Fibroblast of pulmonary artery (primary cell): ENCODE results near the gene MFSD2B.

Experiments used
- DNase-seq: peaks from one replicate; pipeline ENCODE4 v3.0.0-alpha.2; 2010; ENCODE audit warnings: low read depth
- H3K4me3 ChIP-seq: replicated peaks from 2 replicates; pipeline ENCODE4 v1.5.1; 2011; ENCODE audit warnings: low read depth, mild to moderate bottlenecking, control low read depth, low read length, moderate library complexity
- CTCF ChIP-seq: IDR thresholded peaks from 2 replicates; pipeline ENCODE4 v1.5.1; 2011; ENCODE audit warnings: mild to moderate bottlenecking, control low read depth, low read length, inconsistent platforms; ENCODE audit errors: missing control alignments

Gene MFSD2B

GRCh38 chr2:24019729-24020128 is 9.8 kb downstream of the MFSD2B start:
- TF ChIP-seq CTCF: no peak
- DNase-seq: no peak
- H3K4me3 ChIP-seq: no peak overlapping the region

- H3K4me3 ChIP-seq: no peak overlapping the region
- DNase-seq: no peak
- TF ChIP-seq CTCF: no peak
Measured at GRCh38 chr2:24020244-24020643, 10.4 kb downstream of the MFSD2B start.

- H3K4me3 ChIP-seq: no peak overlapping the region
- peak; percentile 26 for TF ChIP-seq CTCF
- no peak for DNase-seq
Measured at GRCh38 chr2:24021122-24021998, 11.5 kb downstream of the MFSD2B start.

GRCh38 chr2:24022324-24022974 is 12.6 kb downstream of the MFSD2B start:
- H3K4me3 ChIP-seq: no peak overlapping the region
- DNase-seq: no peak

GRCh38 chr2:24022975-24023575 is 13.2 kb downstream of the MFSD2B start:
- DNase-seq: no peak
- no peak overlapping the region for H3K4me3 ChIP-seq
- no peak for TF ChIP-seq CTCF

More at GRCh38 chr2:24022324-24022974, 12.6 kb downstream of the MFSD2B start:
- no peak for TF ChIP-seq CTCF

- peak; percentile 49 for DNase-seq
- peak; percentile 44 for TF ChIP-seq CTCF
- no peak overlapping the region for H3K4me3 ChIP-seq
Measured at GRCh38 chr2:24024018-24024417, 14.1 kb downstream of the MFSD2B start.
